Panc1 (cell line): ENCODE results near the gene ADAMTS2. TPM values are rescaled to one million over a fixed set of nuclear protein-coding genes. Genes with fewer than 3 reads are reported as not detected.

Experiments
- ATAC-seq: fragments of 200-7000 bp; cut with Tn5 transposase; 2 replicates; pipeline ENCODE4 v1.9.1; 2020; ENCODE audit warnings: mild to moderate bottlenecking, moderate library complexity
- BruUV-seq: library from RNA; stranded (reverse); fragments of 400-500 nt; replicated peaks from 2 replicates; lab custom pipeline; 2021; lab: Mats Ljungman, UMichigan
- CTCF ChIA-PET: fragments of 300-600 bp; sonication (Branson Sonifier 250); formaldehyde crosslinking; loops from one replicate; lab custom pipeline; 2022; ENCODE audit warnings: antibody characterized with exemption; lab: Charles Lee
- POLR2A ChIA-PET: fragments of 300-600 bp; sonication (Branson Sonifier 250); formaldehyde crosslinking; loops from one replicate; lab custom pipeline; 2022; ENCODE audit warnings: antibody characterized with exemption; lab: Charles Lee
- DNase-seq: peaks from one replicate; pipeline ENCODE4 v3.0.0-alpha.2; 2010; ENCODE audit warnings: low read depth, low spot score
- H3K27ac ChIP-seq: 2 replicates; pipeline ENCODE4 v1.5.1; 2011; ENCODE audit warnings: mild to moderate bottlenecking, low read length, inconsistent platforms
- H3K27me3 ChIP-seq: fragments of 200-500 bp; sonication (Bioruptor generic); 2 replicates; pipeline ENCODE4 v1.6.0; 2014; ENCODE audit warnings: low read length, inconsistent platforms; ENCODE audit not compliant: control insufficient read depth, insufficient read depth
- H3K36me3 ChIP-seq: fragments of 200-500 bp; sonication (Bioruptor generic); 2 replicates; pipeline ENCODE4 v1.5.1; 2014; ENCODE audit warnings: inconsistent platforms, mild to moderate bottlenecking, low read length, moderate library complexity; ENCODE audit not compliant: control insufficient read depth, insufficient read depth
- H3K4me1 ChIP-seq: 2 replicates; pipeline ENCODE4 v1.5.1; 2011; ENCODE audit warnings: inconsistent platforms, mild to moderate bottlenecking, low read length, moderate library complexity; ENCODE audit not compliant: control insufficient read depth, insufficient read depth
- H3K4me3 ChIP-seq, 2 experiments: 2 replicates each; pipeline ENCODE4 v1.5.1; 2011 to 2012; ENCODE audit warnings: low read depth in 2 of 2, low read length in 2 of 2, mild to moderate bottlenecking in 2 of 2, inconsistent platforms in 1 of 2, moderate library complexity in 1 of 2
- H3K9me3 ChIP-seq: fragments of 200-500 bp; sonication (Bioruptor generic); 2 replicates; pipeline ENCODE4 v1.5.1; 2014; ENCODE audit warnings: low read depth, mild to moderate bottlenecking, inconsistent platforms, low read length, moderate library complexity; ENCODE audit not compliant: control insufficient read depth, insufficient read depth
- POLR2AphosphoS5 ChIP-seq: IDR thresholded peaks from 2 replicates; pipeline ENCODE4 v1.6.1; 2012; ENCODE audit warnings: mild to moderate bottlenecking, low read depth, low read length, moderate library complexity
- SIN3A ChIP-seq: IDR thresholded peaks from 2 replicates; pipeline ENCODE4 v1.6.1; 2012; ENCODE audit warnings: low read depth, mild to moderate bottlenecking, low read length, moderate library complexity, borderline replicate concordance; ENCODE audit not compliant: insufficient read depth
- TCF7L2 ChIP-seq: IDR thresholded peaks from 2 replicates; pipeline ENCODE4 v1.6.1; 2011; ENCODE audit warnings: mild to moderate bottlenecking, low read depth, low read length, inconsistent platforms
- in situ Hi-C: cut with HindIII; loops from 2 replicates; pipeline ENCODE4 v1.10.0; 2016; ENCODE audit warnings: low sequenced_read_pairs, low pct_unique_long_range_greater_than_20kb
- intact Hi-C: fragments of 100-400 bp; cut with micrococcal nuclease; formaldehyde crosslinking; loops from one replicate; pipeline ENCODE4 v1.10.0; 2022; ENCODE audit not compliant: unreplicated experiment
- total RNA-seq: library from RNA; stranded (reverse); gene quantifications from one replicate; pipeline ENCODE4 v1.2.1, GENCODE V29; 2021; ENCODE audit not compliant: unreplicated experiment
- TF ChIP-seq, protein P1 (sequence below): fragments of 450-650 bp; IDR thresholded peaks from 2 replicates; pipeline ENCODE4 v1.5.1; 2017; ENCODE audit warnings: mild to moderate bottlenecking
- TF ChIP-seq, protein P2 (sequence below), 2 experiments: IDR thresholded peaks; 2 replicates each; pipeline ENCODE4 v1.6.1; 2011 to 2012; ENCODE audit warnings: low read depth in 2 of 2, control low read depth in 1 of 2, low read length in 1 of 2, mild to moderate bottlenecking in 1 of 2, moderate library complexity in 1 of 2; ENCODE audit not compliant: insufficient read depth in 1 of 2

ADAMTS2 gene
- total RNA-seq, 1 experiment from 2014 or later, result 0.13 TPM

DNA sequence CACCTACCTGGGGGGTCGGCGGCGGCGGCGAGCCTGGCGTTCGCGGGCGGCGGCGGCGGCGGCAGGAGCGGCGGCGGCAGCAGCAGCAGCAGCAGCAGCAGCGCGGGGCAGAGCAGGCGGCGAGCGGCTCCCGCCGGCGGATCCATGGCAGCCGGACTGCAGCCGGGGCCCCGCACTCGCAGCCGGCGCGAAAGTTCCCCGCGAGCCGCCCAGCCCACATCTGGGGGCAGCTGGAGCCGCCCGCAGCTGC is 153 bp downstream of the ADAMTS2 start:
- H3K4me1 ChIP-seq, result no peaks in the 10 kb centered on the region; the same call in 1 of the 2 replicates
- no peaks in the 10 kb centered on the region; the same call in 1 of the 2 replicates for H3K27me3 ChIP-seq
- H3K9me3 ChIP-seq, result no peaks in the 10 kb centered on the region
- TF ChIP-seq POLR2AphosphoS5, result no peak
- TF ChIP-seq, protein P1, sequence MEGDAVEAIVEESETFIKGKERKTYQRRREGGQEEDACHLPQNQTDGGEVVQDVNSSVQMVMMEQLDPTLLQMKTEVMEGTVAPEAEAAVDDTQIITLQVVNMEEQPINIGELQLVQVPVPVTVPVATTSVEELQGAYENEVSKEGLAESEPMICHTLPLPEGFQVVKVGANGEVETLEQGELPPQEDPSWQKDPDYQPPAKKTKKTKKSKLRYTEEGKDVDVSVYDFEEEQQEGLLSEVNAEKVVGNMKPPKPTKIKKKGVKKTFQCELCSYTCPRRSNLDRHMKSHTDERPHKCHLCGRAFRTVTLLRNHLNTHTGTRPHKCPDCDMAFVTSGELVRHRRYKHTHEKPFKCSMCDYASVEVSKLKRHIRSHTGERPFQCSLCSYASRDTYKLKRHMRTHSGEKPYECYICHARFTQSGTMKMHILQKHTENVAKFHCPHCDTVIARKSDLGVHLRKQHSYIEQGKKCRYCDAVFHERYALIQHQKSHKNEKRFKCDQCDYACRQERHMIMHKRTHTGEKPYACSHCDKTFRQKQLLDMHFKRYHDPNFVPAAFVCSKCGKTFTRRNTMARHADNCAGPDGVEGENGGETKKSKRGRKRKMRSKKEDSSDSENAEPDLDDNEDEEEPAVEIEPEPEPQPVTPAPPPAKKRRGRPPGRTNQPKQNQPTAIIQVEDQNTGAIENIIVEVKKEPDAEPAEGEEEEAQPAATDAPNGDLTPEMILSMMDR, result no peak
- no peak for TF ChIP-seq TCF7L2
- BruUV-seq, result no TSS peak
- in situ Hi-C loops (no loop called here), intact Hi-C loops (no loop called here)
- peak; percentile 28 for ATAC-seq
- H3K27ac ChIP-seq, result no peak overlapping the region
- POLR2A ChIA-PET, result no interaction called here
- H3K36me3 ChIP-seq, result no peaks in the 10 kb centered on the region
- CTCF ChIA-PET, result no interaction called here
- no peak overlapping the region for H3K4me3 ChIP-seq
- no peak for DNase-seq

DNA sequence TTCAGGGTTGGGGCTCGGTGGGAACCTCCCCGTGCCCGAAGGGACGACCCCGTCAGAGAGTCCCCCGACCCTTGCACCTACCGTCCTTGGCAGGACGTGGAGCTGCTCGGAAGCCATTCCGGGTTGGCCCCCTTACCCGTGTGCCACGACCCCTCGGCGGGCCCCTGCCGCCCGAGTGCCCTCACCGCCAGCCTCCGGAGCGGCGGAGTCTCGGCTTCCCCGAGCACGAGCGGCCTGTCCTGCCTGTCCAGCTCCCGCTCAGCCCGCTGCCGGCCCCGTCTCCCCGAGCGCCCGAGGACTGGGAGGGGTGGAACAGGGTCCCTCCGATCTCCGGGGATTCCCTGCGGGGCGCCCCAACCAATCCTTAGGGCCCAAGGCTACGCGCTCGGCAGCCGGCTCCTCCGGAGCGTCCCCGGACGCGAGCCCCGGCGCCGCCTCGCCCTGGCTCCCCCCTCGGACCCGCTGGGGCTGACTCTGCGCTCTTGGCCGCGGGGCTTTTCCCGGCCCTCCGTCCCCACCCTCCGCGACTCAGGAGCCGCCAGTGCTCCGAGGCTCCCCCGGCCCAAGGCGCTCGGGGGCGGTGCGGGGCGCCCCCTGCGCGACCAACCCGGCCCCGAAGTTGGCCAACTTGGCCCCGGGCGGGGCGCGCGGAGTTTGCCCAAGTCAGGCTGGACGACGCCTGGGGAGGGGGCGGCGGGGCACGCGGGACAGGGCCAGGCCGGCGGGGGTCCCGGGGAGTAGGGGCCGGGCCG is 654 bp downstream of the ADAMTS2 start:
- no peak for TF ChIP-seq POLR2AphosphoS5
- TF ChIP-seq, protein P2, sequence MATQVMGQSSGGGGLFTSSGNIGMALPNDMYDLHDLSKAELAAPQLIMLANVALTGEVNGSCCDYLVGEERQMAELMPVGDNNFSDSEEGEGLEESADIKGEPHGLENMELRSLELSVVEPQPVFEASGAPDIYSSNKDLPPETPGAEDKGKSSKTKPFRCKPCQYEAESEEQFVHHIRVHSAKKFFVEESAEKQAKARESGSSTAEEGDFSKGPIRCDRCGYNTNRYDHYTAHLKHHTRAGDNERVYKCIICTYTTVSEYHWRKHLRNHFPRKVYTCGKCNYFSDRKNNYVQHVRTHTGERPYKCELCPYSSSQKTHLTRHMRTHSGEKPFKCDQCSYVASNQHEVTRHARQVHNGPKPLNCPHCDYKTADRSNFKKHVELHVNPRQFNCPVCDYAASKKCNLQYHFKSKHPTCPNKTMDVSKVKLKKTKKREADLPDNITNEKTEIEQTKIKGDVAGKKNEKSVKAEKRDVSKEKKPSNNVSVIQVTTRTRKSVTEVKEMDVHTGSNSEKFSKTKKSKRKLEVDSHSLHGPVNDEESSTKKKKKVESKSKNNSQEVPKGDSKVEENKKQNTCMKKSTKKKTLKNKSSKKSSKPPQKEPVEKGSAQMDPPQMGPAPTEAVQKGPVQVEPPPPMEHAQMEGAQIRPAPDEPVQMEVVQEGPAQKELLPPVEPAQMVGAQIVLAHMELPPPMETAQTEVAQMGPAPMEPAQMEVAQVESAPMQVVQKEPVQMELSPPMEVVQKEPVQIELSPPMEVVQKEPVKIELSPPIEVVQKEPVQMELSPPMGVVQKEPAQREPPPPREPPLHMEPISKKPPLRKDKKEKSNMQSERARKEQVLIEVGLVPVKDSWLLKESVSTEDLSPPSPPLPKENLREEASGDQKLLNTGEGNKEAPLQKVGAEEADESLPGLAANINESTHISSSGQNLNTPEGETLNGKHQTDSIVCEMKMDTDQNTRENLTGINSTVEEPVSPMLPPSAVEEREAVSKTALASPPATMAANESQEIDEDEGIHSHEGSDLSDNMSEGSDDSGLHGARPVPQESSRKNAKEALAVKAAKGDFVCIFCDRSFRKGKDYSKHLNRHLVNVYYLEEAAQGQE (IDR thresholded peaks at IDR 0.05; ENCODE audit: insufficient read depth in 1 of 2, low read depth in 2 of 2, low read length in 1 of 2), result no peak
- TF ChIP-seq, protein P1, result no peak
- no peak for TF ChIP-seq SIN3A
- TF ChIP-seq TCF7L2, result no peak
- CTCF ChIA-PET, result interaction anchor here (0.6 kb wide), 1 partner anchor 204 kb away, joined by 5 read pairs; no protein-coding TSS in a partner anchor
- intact Hi-C loops, result no loop called here
- ATAC-seq (0 out of 2 replicates have a peak, but pooled peaks have one; percentile 11), DNase-seq (no peak)
- in situ Hi-C loops, result no loop called here
- no peak overlapping the region for H3K27ac ChIP-seq
- H3K27me3 ChIP-seq, result no peaks in the 10 kb centered on the region; the same call in 1 of the 2 replicates
- H3K4me3 ChIP-seq, result peak overlapping the region; percentile 15 to 24; a peak in 3 of 4 replicates
- POLR2A ChIA-PET, result no interaction called here
- no peaks in the 10 kb centered on the region for H3K9me3 ChIP-seq
- no TSS peak for BruUV-seq
- H3K36me3 ChIP-seq, result no peaks in the 10 kb centered on the region
- H3K4me1 ChIP-seq, result no peaks in the 10 kb centered on the region; the same call in 1 of the 2 replicates
